Hepatocyte (in vitro differentiated cells): ENCODE data around the gene AKR1C1. TPM values are rescaled to one million over a fixed set of nuclear protein-coding genes. Genes with fewer than 3 reads are reported as not detected.
"Not testable (repeated sequence)": the region's sequence is repeated elsewhere in the genome, so short reads cannot be mapped to it uniquely, and the experiment has no call there.

Source experiments
- DNase-seq: peaks from one replicate; pipeline ENCODE4 v3.0.0-alpha.2; 2016; ENCODE audit warnings: low spot score
- H2AFZ ChIP-seq: fragments of 200-600 bp; sonication (generic); 2 replicates; pipeline ENCODE4 v1.6.0; 2016; ENCODE audit warnings: antibody characterized with exemption, mild to moderate bottlenecking
- H3K27ac ChIP-seq: fragments of 200-600 bp; sonication (generic); 2 replicates; pipeline ENCODE4 v1.5.1; 2016; ENCODE audit warnings: mild to moderate bottlenecking
- H3K27me3 ChIP-seq: fragments of 200-600 bp; sonication (generic); 2 replicates; pipeline ENCODE4 v1.6.1; 2016
- H3K36me3 ChIP-seq: fragments of 200-600 bp; sonication (generic); replicated peaks from 2 replicates; pipeline ENCODE4 v1.5.1; 2016; ENCODE audit warnings: low read depth; ENCODE audit not compliant: insufficient read depth
- H3K4me1 ChIP-seq: fragments of 200-600 bp; sonication (generic); 2 replicates; pipeline ENCODE4 v1.5.1; 2016; ENCODE audit warnings: mild to moderate bottlenecking, moderate library complexity; ENCODE audit not compliant: insufficient read depth
- H3K4me2 ChIP-seq: fragments of 200-600 bp; sonication (generic); 2 replicates; pipeline ENCODE4 v1.6.0; 2016
- H3K4me3 ChIP-seq: fragments of 200-600 bp; sonication (generic); 2 replicates; pipeline ENCODE4 v1.5.1; 2016; ENCODE audit warnings: mild to moderate bottlenecking
- H3K79me2 ChIP-seq: fragments of 200-600 bp; sonication (generic); 2 replicates; pipeline ENCODE4 v1.6.0; 2017; ENCODE audit warnings: mild to moderate bottlenecking
- H3K9me2 ChIP-seq: fragments of 200-600 bp; sonication (generic); replicated peaks from 2 replicates; pipeline ENCODE4 v1.6.0; 2017; ENCODE audit warnings: mild to moderate bottlenecking; ENCODE audit not compliant: insufficient read depth
- H3K9me3 ChIP-seq: fragments of 200-600 bp; sonication (generic); 2 replicates; pipeline ENCODE4 v1.5.1; 2016; ENCODE audit warnings: low read depth, mild to moderate bottlenecking
- H4K20me1 ChIP-seq: fragments of 200-600 bp; sonication (generic); 2 replicates; pipeline ENCODE4 v1.6.0; 2016; ENCODE audit warnings: mild to moderate bottlenecking; ENCODE audit not compliant: insufficient read depth, poor library complexity, severe bottlenecking
- CTCF ChIP-seq: fragments of 200-600 bp; sonication (generic); IDR thresholded peaks from 2 replicates; pipeline ENCODE4 v1.5.1; 2016; ENCODE audit warnings: antibody characterized with exemption, mild to moderate bottlenecking; ENCODE audit not compliant: poor library complexity
- EZH2 ChIP-seq: fragments of 200-600 bp; sonication (generic); IDR thresholded peaks from 2 replicates; pipeline ENCODE4 v1.6.1; 2016; ENCODE audit warnings: antibody characterized with exemption, mild to moderate bottlenecking, borderline replicate concordance
- EZH2phosphoT487 ChIP-seq: fragments of 200-600 bp; sonication (generic); IDR thresholded peaks from one replicate; pipeline ENCODE4 v1.6.1; 2018; ENCODE audit warnings: antibody characterized with exemption, mild to moderate bottlenecking, low read depth, moderate library complexity; ENCODE audit not compliant: unreplicated experiment, severe bottlenecking
- WGBS: methylation state at CpG from one replicate; pipeline ENCODE4 v1.1.6; 2016; ENCODE audit warnings: low lambda C conversion rate; ENCODE audit errors: missing lambda C conversion rate; 5-methylcytosine and 5-hydroxymethylcytosine counted together
- polyA plus RNA-seq: library from polyadenylated mRNA; unstranded; fragments of >200 nt; fragmentation: Nextera tagmentation; extraction: Ambion mirVana; gene quantifications from 2 replicates; pipeline ENCODE4 v1.2.1, GENCODE V29; 2016
- total RNA-seq: library from RNA; depleted of rRNA; stranded (reverse); fragments of >200 nt; gene quantifications from 2 replicates; pipeline ENCODE4 v1.2.3, GENCODE V29; 2014

The AKR1C1 gene
- total RNA-seq (175 and 179 TPM in 2 replicates), polyA plus RNA-seq (67.8 and 106 TPM in 2 replicates)

- H3K4me3 ChIP-seq: peak within 1 kb of the TSS; percentile 0
- H3K4me2 ChIP-seq: peak within 1 kb of the TSS; percentile 63
- H2AFZ ChIP-seq, H3K4me1 ChIP-seq, H4K20me1 ChIP-seq, H3K36me3 ChIP-seq, H3K79me2 ChIP-seq, H3K9me2 ChIP-seq, DNase-seq, H3K27me3 ChIP-seq, H3K9me3 ChIP-seq: not testable (repeated sequence)
- 46% methylated on average over 6 of the region's 7 CpGs for WGBS
- H3K27ac ChIP-seq: peak within 1 kb of the TSS; percentile 46
These were observed at the start of gene AKR1C1 for GRCh38 chr10:4962876-4963814. Gene AKR1C1, plus strand, starts transcription at chr10:4963415. Its CDS starts 30 bp downstream, at chr10:4963445.

DNA sequence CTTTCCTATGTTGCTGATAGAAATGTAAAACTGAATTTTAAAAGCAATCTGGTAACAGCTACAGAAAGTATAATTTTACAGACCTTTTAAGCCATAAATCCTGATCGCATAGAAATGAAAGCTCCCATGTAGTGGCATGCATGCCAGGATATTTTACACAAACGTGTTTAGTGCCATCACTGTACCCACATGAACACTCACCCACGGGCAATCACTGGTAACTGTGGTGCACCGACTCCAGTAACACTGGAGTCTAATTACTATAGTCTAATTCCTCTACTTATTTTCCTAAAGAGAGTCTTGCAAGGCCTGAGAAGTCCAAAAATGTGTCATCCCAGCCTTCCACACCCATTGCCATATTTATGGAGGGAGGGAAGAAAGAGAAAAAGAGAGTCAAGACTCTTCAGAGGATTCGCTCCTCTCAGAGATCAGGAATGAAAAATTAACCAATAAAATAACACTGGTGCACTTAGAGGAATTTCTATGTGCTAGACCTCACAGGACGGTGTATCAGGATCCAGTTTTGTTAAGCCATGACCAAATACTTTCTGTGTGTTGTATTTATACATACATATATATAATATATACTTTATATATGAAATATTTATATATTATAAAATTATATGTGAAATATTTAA, 48.9 kb upstream of the AKR1C1 start:
- no peaks in the 10 kb centered on the region for H3K9me2 ChIP-seq
- H3K79me2 ChIP-seq: no peaks in the 10 kb centered on the region
- no peaks in the 10 kb centered on the region for H3K4me1 ChIP-seq
- DNase-seq: no peak
- no peak overlapping the region for H2AFZ ChIP-seq
- TF ChIP-seq EZH2phosphoT487: no peak
- TF ChIP-seq EZH2: no peak
- TF ChIP-seq CTCF: no peak
- H3K9me3 ChIP-seq: no peaks in the 10 kb centered on the region
- H3K27me3 ChIP-seq: no peaks in the 10 kb centered on the region
- H3K4me2 ChIP-seq: no peak overlapping the region
- no peak overlapping the region for H3K4me3 ChIP-seq
- no peak overlapping the region for H3K27ac ChIP-seq
- 89% methylated on average over 6 of the region's 6 CpGs for WGBS
- H4K20me1 ChIP-seq: no peaks in the 10 kb centered on the region
- H3K36me3 ChIP-seq: no peaks in the 10 kb centered on the region

DNA sequence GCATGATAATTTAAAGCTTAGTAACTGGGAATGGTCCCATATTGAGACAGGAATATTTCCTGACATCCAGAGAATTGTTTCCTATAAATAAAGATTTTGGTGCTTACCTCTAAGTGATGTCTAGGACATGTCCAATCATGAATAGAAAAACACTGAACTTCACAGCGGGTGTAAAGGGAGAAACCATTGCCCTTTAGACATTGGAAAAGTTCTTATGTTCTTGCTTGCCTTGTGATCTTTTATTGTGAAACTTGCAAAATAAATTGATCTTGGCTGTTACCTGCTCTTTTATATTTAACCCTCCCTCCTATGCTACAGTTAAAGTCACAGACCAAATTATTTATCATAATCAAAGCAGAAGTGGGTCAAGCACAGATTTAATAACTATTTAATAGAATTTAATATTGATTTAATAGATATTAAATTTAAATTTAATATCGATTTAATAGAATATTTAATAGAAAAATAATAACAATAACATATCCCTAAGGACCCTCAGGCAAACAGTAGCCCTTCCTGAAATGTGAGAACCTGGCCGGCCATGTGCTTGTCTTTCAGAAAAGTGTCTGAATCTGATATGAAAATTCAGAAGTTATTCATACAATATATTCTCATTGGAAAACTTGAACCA, 47.0 kb upstream of the AKR1C1 start:
- no peaks in the 10 kb centered on the region for H3K9me2 ChIP-seq
- no peaks in the 10 kb centered on the region for H3K9me3 ChIP-seq
- H3K4me3 ChIP-seq: no peak overlapping the region
- DNase-seq: no peak
- TF ChIP-seq EZH2: no peak
- TF ChIP-seq EZH2phosphoT487: no peak
- TF ChIP-seq CTCF: no peak
- H3K79me2 ChIP-seq: no peaks in the 10 kb centered on the region
- H3K27me3 ChIP-seq: no peaks in the 10 kb centered on the region
- no peaks in the 10 kb centered on the region for H4K20me1 ChIP-seq
- H3K27ac ChIP-seq: no peak overlapping the region
- no peak overlapping the region for H2AFZ ChIP-seq
- H3K4me2 ChIP-seq: no peak overlapping the region
- no peaks in the 10 kb centered on the region for H3K36me3 ChIP-seq
- WGBS: 91% methylated on average over 3 of the region's 3 CpGs
- H3K4me1 ChIP-seq: no peaks in the 10 kb centered on the region

DNA sequence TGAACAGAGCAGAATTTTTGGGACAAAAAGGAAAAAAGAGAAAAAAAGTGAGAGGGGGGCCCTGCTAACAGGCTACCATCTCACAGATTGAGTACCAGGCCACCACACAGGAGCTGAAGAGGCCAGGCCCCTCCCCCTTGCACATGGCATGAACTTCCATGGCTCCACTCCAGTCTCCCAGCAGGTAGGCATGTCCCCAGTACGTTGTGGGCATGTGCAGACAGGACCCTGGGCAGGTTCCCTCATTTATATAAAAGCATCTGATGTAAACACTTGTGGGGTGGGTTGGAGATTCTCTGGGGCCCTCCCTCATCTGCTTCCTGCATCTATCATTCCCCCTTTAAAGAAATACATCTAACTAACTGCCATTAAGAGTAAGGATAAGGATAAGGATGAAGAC, 45.0 kb upstream of the AKR1C1 start:
- WGBS: 79% methylated on average over 1 of the region's 1 CpG
- no peak overlapping the region for H3K4me3 ChIP-seq
- H3K36me3 ChIP-seq: no peaks in the 10 kb centered on the region
- H3K9me3 ChIP-seq: no peaks in the 10 kb centered on the region
- H3K27me3 ChIP-seq: no peaks in the 10 kb centered on the region
- TF ChIP-seq EZH2phosphoT487 (no peak), EZH2 (no peak), CTCF (no peak)
- no peaks in the 10 kb centered on the region for H3K4me1 ChIP-seq
- H2AFZ ChIP-seq: no peak overlapping the region
- no peak overlapping the region for H3K27ac ChIP-seq
- H3K79me2 ChIP-seq: no peaks in the 10 kb centered on the region
- no peak overlapping the region for H3K4me2 ChIP-seq
- no peak for DNase-seq
- no peaks in the 10 kb centered on the region for H4K20me1 ChIP-seq
- H3K9me2 ChIP-seq: no peaks in the 10 kb centered on the region

DNA sequence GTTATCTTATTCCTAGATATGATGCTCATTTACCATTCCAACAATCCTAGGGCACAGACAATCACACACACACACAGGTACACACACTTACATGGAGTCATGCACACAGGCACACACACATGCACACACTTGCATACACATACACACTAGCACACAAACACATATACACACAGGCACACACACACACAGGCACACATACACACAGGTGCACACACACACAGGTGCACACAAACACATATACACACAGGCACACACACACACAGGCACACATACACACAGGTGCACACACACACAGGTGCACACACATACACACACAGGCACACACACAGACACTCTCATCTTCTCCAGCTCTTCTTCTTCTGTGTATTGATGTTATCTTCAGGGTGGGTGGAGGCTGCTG, 38.7 kb upstream of the AKR1C1 start:
- H3K9me2 ChIP-seq, H4K20me1 ChIP-seq, H3K36me3 ChIP-seq, H3K4me2 ChIP-seq, H2AFZ ChIP-seq, H3K27me3 ChIP-seq, H3K4me3 ChIP-seq, DNase-seq, H3K27ac ChIP-seq, H3K79me2 ChIP-seq, H3K4me1 ChIP-seq, H3K9me3 ChIP-seq: not testable (repeated sequence)
